HL-60/S4 treated with retinoic acid at 250 ng/mL for 4 days and 3 days (cell line): ENCODE results near the gene CARD8.

Source experiments
- in situ Hi-C: fragments of 300-500 bp; cut with MboI; formaldehyde crosslinking; loops from 2 replicates; pipeline ENCODE4 v1.7.0; 2022; ENCODE audit warnings: low sequenced_read_pairs

The CARD8 gene

GRCh38 chr19:48176226-48176625 is 79.5 kb downstream of the CARD8 start:
- in situ Hi-C loops, result no loop called here

DNA sequence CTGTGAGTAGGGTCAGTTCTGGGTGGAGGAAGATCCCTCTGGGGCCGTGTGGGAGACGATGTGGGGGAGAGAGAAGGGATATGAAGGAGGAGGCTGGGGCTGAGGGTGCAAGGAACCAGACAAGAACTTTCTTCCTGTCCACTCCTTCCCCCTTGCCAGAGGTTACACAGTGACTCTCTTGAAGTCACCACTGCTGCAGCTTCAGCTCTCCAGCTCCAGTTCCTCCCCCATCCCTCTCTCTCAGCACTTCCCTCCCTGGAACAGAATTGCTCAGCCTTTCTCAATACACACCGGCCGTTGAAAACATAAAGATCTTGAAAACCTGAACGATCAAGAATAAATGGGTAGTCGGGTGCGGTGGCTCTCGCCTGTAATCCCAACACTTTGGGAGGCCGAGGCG is 80.1 kb downstream of the CARD8 start:
- in situ Hi-C loops, result no loop called here

- in situ Hi-C loops, result no loop called here
Measured at GRCh38 chr19:48174445-48175030, 81.2 kb downstream of the CARD8 start.

DNA sequence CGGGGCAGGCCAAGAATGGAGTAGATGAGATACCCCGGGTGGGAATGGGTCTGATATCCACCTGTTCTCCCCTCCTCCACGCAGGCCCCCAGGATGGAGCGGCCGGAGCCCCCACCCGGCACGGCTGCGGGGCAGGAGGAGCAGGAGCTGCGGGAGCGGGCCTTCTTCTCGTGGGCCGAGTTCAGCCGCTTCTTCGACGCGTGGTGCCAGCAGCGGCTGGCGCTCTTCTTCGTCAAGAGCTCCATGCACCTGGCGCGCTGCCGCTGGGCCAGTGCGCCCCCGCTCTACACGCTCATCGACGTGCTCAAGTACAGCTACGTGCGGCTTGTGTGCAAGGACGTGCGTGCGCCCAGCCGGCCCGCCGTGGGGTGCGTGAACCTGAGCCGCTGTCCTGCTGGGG is 84.0 kb downstream of the CARD8 start:
- in situ Hi-C loops, result no loop called here

DNA sequence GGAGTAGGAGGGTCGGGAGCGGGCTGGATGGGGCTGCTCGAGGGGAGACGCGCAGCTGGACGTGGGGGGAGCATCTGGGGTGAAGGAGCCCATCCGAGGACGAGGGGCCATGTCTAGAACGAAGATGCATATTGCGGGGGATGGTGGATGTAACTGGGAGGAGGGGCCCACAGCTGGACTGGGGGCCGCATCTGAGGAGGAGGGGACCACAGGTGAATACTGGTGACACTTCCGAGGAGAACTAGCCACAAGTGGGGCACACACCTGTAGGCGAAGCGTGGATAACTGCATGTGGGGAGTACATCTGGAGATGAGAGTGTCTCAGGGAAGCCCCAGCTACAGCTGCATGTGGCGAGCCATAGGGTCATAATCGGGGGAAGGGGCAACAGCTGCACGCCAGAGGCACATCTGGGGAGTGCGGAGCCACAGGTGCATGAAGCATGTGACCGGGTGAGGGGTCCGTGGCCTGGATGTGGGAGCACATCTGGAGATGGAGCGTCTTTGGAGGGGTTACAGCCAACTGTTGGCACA is 84.8 kb downstream of the CARD8 start:
- in situ Hi-C loops, result no loop called here

DNA sequence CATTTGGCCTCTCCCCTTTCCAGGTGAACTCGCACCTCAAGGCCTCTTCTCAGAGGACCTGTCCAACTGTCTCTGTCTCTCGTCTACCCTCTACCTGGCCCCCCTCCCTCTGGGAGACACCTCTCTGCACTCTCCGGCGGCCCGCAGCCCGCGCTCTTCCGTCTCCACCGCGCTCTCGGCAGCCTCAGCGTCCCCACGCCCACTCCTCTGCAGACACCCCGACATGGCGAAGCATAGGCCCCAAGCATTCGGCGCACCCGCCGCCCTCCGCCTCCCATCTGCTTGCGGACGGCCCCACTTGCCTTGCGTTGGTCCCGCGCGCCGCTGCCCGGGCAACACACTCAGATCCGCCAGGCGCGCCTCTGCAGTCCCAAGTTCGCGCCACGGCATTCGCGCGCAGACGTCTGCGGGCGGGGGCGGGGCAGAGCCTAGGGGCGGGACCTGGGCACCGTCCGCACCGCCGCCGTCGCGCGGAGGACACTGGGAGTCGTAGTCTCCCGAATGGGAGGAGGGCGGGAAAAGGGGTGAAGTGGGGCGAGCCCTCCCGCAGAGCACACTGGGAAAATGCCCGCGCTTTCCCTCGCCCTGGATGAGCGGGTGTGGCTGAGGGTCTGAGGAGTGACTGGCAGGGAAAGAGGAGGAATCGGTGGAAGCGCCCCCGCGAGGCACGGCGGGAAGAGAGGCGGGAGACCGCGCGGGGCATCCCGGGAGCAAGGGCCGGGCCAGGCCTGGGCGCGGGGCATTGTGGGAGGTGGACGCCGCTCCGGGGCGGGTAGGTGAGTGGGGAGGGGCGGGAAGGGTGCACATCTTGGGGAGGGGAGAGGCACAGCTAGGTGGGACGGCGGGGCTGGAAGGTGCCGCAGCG is 85.5 kb downstream of the CARD8 start, which contains the start of the genes LIG1 and ZSWIM9:
LIG1 (minus strand) TSS at position 406 of the 865 bp plus-strand sequence. CDS start 4,778 bp downstream, outside the sequence.
ZSWIM9 (plus strand) TSS at position 742 of the 865 bp plus-strand sequence. CDS start 1,123 bp downstream, outside the sequence.
- in situ Hi-C loops, result no loop called here

GRCh38 chr19:48169578-48169938 is 86.2 kb downstream of the CARD8 start:
- in situ Hi-C loops, result no loop called here

DNA sequence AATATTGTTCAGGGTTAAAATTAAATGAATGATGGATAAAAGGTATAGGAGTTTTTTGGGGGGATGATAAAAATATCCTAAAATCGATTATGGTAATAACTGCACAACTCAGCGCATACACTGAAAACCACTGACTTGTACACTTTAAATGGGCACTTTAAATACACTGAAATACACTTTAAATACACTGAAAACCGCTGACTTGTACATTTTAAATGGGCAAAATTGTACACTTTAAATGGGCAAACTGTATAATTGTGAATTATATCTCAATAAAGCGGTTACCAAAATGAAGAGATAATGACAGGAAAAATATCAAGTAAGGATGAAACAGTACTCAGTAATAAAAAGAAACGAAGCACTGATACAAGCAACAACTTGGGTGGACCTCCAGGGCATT is 87.0 kb downstream of the CARD8 start:
- in situ Hi-C loops, result no loop called here

GRCh38 chr19:48158210-48158790 is 97.4 kb downstream of the CARD8 start:
- in situ Hi-C loops, result no loop called here
